ENCODE data around the gene CTDSP2.
"Not testable (repeated sequence)": the region's sequence is repeated elsewhere in the genome, so short reads cannot be mapped to it uniquely, and the experiment has no call there.

CTDSP2 gene

GRCh38 chr12:57881475-57881874, 34.9 kb upstream of the CTDSP2 start:
- no peak for DNase-seq (ENCODE audit: low read depth)

GRCh38 chr12:57881035-57881434, 34.5 kb upstream of the CTDSP2 start:
- not testable (repeated sequence) for DNase-seq (ENCODE audit: low read depth)

- no peak for DNase-seq (ENCODE audit: low read depth)
Observed at GRCh38 chr12:57877876-57878275, 31.3 kb upstream of the CTDSP2 start.

GRCh38 chr12:57875753-57876547, 29.4 kb upstream of the CTDSP2 start:
- no peak for DNase-seq (ENCODE audit: low read depth)

GRCh38 chr12:57874166-57875108, 27.9 kb upstream of the CTDSP2 start:
- no peak for DNase-seq (ENCODE audit: low read depth)

GRCh38 chr12:57872362-57872761, 25.8 kb upstream of the CTDSP2 start:
- no peak for DNase-seq (ENCODE audit: low read depth)

GRCh38 chr12:57869927-57870318, 23.4 kb upstream of the CTDSP2 start:
- no peak for DNase-seq (ENCODE audit: low read depth)

- DNase-seq (ENCODE audit: low read depth), result no peak
Observed at GRCh38 chr12:57869298-57869926, 22.9 kb upstream of the CTDSP2 start.

- no peak for DNase-seq (ENCODE audit: low read depth)
Observed at GRCh38 chr12:57868851-57869268, 22.3 kb upstream of the CTDSP2 start.

- DNase-seq (ENCODE audit: low read depth), result no peak
Observed at GRCh38 chr12:57868221-57868620, 21.7 kb upstream of the CTDSP2 start.

- DNase-seq (ENCODE audit: low read depth), result no peak
Observed at GRCh38 chr12:57866308-57867019, 19.9 kb upstream of the CTDSP2 start.

- DNase-seq (ENCODE audit: low read depth), result peak; percentile 45
Observed at GRCh38 chr12:57865084-57865751, 18.7 kb upstream of the CTDSP2 start.

GRCh38 chr12:57864442-57865083, 18.0 kb upstream of the CTDSP2 start:
- DNase-seq (ENCODE audit: low read depth), result no peak

GRCh38 chr12:57863676-57864075, 17.1 kb upstream of the CTDSP2 start:
- no peak for DNase-seq (ENCODE audit: low read depth)

- no peak for DNase-seq (ENCODE audit: low read depth)
Observed at GRCh38 chr12:57861967-57862366, 15.4 kb upstream of the CTDSP2 start.

GRCh38 chr12:57860883-57861282, 14.4 kb upstream of the CTDSP2 start:
- DNase-seq (ENCODE audit: low read depth), result not testable (repeated sequence)

GRCh38 chr12:57859121-57859520, 12.6 kb upstream of the CTDSP2 start:
- no peak for DNase-seq (ENCODE audit: low read depth)

- not testable (repeated sequence) for DNase-seq (ENCODE audit: low read depth)
Observed at GRCh38 chr12:57858123-57858522, 11.6 kb upstream of the CTDSP2 start.

GRCh38 chr12:57854965-57855364, 8.4 kb upstream of the CTDSP2 start:
- no peak for DNase-seq (ENCODE audit: low read depth)

GRCh38 chr12:57853864-57854556, 7.5 kb upstream of the CTDSP2 start:
- DNase-seq (ENCODE audit: low read depth), result no peak
